HCEC 1CT (cell line): ENCODE measurements around the gene LTA.

Source experiments
- DNase-seq: peaks from one replicate; pipeline ENCODE4 v3.0.0-alpha.2; 2017

Gene LTA

DNA sequence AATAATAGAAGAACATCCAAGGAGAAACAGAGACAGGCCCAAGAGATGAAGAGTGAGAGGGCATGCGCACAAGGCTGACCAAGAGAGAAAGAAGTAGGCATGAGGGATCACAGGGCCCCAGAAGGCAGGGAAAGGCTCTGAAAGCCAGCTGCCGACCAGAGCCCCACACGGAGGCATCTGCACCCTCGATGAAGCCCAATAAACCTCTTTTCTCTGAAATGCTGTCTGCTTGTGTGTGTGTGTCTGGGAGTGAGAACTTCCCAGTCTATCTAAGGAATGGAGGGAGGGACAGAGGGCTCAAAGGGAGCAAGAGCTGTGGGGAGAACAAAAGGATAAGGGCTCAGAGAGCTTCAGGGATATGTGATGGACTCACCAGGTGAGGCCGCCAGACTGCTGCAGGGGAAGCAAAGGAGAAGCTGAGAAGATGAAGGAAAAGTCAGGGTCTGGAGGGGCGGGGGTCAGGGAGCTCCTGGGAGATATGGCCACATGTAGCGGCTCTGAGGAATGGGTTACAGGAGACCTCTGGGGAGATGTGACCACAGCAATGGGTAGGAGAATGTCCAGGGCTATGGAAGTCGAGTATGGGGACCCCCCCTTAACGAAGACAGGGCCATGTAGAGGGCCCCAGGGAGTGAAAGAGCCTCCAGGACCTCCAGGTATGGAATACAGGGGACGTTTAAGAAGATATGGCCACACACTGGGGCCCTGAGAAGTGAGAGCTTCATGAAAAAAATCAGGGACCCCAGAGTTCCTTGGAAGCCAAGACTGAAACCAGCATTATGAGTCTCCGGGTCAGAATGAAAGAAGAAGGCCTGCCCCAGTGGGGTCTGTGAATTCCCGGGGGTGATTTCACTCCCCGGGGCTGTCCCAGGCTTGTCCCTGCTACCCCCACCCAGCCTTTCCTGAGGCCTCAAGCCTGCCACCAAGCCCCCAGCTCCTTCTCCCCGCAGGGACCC lies 2.3 kb downstream of the LTA start:
- no peak for DNase-seq

DNA sequence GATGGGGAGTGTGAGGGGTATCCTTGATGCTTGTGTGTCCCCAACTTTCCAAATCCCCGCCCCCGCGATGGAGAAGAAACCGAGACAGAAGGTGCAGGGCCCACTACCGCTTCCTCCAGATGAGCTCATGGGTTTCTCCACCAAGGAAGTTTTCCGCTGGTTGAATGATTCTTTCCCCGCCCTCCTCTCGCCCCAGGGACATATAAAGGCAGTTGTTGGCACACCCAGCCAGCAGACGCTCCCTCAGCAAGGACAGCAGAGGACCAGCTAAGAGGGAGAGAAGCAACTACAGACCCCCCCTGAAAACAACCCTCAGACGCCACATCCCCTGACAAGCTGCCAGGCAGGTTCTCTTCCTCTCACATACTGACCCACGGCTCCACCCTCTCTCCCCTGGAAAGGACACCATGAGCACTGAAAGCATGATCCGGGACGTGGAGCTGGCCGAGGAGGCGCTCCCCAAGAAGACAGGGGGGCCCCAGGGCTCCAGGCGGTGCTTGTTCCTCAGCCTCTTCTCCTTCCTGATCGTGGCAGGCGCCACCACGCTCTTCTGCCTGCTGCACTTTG lies 3.3 kb downstream of the LTA start, which contains the start of gene TNF:
Gene TNF, plus strand, starts transcription at position 231 of the 567 bp plus-strand sequence. Its CDS starts 177 bp downstream, at position 408.
- no peak for DNase-seq

DNA sequence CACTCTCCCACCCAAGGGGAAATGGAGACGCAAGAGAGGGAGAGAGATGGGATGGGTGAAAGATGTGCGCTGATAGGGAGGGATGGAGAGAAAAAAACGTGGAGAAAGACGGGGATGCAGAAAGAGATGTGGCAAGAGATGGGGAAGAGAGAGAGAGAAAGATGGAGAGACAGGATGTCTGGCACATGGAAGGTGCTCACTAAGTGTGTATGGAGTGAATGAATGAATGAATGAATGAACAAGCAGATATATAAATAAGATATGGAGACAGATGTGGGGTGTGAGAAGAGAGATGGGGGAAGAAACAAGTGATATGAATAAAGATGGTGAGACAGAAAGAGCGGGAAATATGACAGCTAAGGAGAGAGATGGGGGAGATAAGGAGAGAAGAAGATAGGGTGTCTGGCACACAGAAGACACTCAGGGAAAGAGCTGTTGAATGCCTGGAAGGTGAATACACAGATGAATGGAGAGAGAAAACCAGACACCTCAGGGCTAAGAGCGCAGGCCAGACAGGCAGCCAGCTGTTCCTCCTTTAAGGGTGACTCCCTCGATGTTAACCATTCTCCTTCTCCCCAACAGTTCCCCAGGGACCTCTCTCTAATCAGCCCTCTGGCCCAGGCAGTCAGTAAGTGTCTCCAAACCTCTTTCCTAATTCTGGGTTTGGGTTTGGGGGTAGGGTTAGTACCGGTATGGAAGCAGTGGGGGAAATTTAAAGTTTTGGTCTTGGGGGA lies 4.0 kb downstream of the LTA start:
- DNase-seq = no peak

DNA sequence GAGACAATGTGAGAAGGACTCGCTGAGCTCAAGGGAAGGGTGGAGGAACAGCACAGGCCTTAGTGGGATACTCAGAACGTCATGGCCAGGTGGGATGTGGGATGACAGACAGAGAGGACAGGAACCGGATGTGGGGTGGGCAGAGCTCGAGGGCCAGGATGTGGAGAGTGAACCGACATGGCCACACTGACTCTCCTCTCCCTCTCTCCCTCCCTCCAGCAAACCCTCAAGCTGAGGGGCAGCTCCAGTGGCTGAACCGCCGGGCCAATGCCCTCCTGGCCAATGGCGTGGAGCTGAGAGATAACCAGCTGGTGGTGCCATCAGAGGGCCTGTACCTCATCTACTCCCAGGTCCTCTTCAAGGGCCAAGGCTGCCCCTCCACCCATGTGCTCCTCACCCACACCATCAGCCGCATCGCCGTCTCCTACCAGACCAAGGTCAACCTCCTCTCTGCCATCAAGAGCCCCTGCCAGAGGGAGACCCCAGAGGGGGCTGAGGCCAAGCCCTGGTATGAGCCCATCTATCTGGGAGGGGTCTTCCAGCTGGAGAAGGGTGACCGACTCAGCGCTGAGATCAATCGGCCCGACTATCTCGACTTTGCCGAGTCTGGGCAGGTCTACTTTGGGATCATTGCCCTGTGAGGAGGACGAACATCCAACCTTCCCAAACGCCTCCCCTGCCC lies 4.9 kb downstream of the LTA start:
- DNase-seq = no peak

DNA sequence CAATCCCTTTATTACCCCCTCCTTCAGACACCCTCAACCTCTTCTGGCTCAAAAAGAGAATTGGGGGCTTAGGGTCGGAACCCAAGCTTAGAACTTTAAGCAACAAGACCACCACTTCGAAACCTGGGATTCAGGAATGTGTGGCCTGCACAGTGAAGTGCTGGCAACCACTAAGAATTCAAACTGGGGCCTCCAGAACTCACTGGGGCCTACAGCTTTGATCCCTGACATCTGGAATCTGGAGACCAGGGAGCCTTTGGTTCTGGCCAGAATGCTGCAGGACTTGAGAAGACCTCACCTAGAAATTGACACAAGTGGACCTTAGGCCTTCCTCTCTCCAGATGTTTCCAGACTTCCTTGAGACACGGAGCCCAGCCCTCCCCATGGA lies 5.5 kb downstream of the LTA start:
- DNase-seq = no peak

DNA sequence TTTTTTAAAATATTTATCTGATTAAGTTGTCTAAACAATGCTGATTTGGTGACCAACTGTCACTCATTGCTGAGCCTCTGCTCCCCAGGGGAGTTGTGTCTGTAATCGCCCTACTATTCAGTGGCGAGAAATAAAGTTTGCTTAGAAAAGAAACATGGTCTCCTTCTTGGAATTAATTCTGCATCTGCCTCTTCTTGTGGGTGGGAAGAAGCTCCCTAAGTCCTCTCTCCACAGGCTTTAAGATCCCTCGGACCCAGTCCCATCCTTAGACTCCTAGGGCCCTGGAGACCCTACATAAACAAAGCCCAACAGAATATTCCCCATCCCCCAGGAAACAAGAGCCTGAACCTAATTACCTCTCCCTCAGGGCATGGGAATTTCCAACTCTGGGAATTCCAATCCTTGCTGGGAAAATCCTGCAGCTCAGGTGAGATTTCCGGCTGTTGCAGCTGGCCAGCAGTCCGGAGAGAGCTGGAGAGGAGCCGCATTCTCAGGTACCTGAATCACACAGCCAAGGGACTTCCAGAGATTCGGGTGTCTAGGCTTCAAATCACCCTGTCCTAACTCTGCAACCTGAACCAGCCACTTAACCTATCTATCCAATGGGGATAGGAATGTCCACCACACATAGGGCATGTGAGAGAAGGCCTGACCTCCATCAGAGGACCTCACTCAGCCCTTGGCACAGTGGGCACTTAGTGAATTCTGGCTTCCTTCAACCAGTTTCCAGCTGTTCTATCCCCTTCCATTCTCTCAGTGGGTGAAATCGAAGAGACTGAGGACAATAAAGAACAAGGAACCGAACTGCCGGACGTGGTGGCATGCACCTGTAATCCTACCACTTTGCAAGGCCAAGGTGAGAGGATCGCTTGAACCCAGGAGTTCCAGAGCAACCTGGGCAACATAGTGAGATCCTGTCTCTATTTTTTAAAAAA lies 6.4 kb downstream of the LTA start:
- no peak for DNase-seq

DNA sequence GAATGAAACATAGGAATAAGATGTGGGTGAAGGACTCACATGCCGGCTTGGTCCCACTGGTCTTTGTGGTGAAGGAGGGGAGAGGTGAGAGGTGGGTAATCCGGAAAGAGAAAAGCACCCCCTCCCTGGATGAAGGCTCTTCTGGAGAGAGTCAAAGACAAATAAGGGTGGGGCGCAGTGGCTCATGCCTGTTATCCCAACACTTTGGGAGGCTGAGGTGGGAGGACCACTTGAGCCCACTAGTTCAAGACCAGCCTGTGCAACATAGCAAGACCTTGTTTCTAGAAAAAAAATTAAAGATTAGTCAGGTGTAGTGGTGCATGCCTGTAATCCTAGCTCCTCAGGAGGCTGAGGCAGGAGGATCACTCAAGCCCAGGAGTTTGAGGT lies 7.0 kb downstream of the LTA start:
- DNase-seq = no peak

DNA sequence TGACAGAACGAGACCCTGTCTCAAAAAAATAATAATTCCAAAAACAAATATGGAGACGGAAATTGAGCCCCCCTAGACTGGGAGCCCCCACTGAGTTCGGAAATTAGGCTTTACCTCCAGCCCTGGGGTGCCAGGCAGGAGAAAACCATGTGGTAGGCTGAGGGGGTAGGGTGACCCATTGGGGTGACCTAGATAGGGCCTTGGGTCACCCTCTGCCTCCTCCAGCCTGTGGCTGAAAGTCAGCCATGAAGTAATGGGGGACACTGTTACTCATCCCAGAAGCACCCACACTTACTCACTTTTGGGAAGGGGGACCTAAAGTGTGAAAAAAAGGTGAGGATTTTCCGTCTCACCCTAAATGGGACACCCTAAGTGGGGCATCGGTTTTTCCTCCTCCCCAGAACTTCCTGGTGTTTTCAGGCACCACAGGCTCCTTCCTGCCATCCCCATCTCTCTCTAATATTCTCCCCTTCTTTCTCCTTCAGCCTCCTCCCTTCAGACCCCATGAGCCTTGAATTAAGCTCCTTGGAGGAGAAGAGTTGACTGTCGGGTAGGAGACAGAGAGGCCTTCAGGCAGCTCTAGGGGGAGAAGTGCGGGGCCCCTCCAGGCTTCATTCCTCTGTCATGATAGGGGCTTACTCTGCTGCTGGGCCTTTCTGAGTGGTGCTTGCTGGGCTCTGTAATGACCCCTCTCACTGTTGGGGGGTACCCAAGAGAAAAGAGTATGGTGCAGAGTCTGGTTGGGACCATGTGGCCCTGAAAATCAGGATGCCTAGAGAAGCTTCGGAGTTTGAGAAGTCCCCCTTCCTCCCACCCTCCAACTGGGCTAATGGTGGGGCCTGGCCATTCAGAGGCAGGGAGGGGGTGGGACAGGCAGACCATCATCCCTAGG lies 7.7 kb downstream of the LTA start:
- DNase-seq = no peak

DNA sequence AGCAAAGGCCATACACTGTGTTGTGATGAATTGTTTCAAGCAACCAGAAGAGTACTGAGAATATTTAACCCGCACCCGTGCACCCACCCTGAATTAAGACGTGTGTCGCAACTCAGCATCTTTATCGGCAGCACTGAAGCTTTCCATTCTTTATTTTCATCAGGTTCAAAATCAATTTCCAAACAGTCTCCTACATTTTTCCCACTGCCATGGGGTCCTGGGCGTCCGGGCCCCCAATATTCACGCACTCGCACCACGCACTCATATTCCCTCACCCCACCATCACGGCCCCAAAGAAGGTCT lies 8.3 kb downstream of the LTA start:
- DNase-seq = no peak

DNA sequence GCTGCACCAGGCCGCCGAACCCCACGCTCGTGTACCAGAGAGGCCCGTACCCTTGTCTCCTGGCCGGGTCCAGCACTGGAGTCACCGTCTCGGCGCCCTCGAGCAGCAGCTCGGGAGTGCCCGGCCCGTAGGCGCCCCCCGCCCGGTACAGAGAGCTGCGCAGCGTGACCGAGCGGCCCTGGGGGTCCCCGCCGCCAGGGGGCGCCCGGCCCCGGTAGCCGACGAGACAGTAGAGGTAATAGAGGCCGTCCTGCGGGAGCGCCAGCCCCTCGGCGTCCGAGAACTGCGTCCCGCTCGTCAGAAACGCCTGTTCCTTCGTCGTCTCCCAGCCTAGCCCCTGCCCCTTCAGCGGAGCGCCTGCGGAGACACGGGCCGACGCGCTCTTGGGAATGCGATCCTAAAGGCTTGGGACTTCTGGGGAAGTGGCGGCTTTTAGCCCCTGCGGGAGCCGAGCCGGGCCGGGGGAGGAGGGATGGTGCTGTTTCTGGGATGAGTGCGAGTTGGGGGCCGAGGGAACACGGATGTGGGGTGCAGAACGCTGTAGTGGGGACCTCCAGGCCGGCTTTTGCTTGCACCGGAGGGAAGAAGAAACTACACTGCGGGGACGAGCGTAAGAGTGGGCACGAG lies 8.8 kb downstream of the LTA start:
- peak; percentile 71 for DNase-seq

DNA sequence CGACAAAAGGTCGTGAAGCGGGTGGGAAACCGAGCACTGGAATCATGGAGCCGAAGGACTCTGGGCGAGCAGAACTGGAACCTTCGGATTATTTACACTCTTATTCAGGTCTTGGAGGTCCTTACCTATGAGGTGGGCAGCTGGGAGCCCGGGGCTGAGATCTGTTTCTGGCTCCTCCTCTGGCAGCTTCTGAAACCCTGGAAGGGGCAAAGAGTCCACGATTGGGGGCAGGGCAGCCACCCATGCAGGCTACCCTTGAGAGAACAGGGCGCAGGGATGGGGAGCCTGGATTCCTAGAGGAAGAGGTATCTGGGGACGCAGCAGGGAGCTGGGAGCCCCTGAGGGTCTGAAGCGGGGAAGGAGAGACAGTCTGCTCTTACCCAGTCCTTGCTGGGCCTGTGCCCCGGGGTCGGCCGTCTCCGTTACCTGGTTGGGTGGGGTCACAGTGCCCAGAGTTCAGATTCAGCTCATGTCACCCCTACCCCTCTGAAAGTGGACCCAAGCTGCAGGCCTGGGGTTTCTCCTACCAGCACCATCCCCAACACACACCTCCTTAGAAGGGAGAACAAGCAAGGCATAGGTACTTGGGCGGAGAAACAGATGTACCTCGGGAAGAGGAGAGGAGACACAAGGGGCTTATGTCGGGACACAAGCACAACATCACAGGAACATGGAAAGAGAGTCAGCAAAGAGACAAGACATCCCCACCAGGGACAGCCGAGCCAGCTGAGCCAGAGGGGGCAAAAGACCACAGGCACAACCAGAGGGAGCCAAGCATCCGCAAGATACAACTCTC lies 9.5 kb downstream of the LTA start:
- DNase-seq = no peak

DNA sequence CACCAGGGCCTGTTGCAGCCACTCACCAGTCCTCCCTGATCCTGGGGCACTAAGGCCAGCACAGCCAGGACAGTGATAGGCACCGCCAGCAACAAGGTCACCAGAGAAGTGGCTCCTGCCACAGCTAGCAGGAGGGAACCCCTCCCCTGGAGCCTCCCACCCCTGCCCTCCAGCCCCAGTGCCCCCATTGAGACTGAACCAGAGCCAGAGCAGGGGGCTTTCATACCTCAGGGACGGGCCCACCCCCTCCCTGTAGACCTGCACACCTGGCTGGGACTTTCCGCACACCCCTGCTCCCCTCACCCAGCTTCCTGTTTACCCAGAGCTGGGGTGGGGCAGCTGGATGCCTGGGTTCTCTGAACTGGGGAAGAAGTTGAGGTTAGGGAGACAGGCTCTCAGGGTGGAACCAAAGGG lies 10.1 kb downstream of the LTA start, which contains the start of gene LTB:
Gene LTB, minus strand, starts transcription at position 195 of the 414 bp plus-strand sequence. Its CDS starts 7 bp downstream, at position 188.
- DNase-seq = no peak

DNA sequence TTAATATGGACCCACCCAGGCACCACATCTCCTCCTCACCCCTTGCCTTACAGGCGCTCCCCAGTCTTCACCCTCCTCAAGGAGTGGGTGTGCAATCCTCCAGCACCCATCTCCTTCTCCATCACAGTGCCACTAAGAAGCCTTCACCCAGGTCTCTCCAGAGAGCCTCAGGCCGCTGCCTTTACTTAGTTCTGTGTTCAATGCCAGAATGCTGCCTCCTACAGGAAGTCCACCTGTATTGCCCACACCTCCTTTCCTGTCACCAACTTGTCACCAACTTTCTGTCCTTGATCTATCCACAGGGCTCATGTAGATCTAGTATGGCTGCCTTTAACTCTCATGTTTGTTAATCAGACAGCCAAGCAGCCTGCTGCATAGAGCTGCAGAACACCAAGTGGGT lies 13.4 kb downstream of the LTA start:
- peak; percentile 14 for DNase-seq

DNA sequence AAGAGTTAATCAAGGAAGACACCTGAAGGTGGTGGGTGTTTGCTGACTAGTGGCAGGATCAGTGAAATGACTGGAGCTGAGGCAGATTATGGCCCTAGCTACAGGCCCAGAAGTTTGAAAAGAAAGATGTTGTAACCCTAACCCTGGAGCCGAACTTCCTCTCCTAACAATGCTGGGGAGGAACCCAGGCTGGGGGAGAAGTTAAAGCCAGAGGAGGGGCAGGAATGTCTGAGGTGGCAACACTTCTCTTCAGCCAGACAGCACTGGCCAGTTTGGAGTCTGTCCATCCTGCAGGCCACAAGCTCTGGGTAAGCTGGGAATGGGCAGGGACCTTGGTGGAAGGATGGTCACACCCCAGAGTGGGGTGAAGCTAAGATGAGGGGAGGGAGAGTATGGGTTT lies 13.9 kb downstream of the LTA start, which contains the start of gene LST1:
Gene LST1, plus strand, starts transcription at position 270 of the 400 bp plus-strand sequence. CDS start 1,023 bp downstream, outside the sequence.
- no peak for DNase-seq

DNA sequence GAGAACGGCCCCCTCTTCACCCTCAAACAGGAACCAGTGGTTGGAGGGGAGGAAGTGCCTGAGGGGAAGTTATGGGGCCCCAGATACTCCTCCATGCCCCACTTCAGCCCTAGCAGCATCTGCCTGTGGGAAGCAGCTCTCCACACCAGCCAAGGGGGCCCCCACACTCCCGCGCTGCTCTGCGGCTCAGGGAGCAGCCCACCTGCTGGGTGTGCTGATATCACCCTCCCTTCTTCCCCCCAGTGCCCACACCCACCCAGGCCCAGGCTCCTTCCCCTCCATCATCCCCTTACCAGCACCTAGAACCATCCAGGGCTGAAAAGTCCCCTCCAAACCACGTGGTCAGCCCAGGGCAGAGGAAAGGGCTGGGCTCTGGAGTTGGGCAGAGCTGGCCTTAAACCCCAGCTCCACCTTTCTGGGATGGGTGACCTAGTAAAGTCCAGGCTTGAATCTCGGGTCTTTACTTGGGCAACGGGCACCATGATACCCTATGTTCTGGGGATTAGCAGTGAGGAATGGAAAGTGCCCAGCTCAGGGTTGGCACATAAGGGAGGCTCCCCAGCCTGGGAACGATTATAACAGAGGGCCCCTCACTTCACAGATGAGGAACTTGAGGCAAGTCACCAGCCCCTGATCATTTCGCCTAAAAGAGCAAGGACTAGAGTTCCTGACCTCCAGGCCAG lies 14.7 kb downstream of the LTA start:
- no peak for DNase-seq

DNA sequence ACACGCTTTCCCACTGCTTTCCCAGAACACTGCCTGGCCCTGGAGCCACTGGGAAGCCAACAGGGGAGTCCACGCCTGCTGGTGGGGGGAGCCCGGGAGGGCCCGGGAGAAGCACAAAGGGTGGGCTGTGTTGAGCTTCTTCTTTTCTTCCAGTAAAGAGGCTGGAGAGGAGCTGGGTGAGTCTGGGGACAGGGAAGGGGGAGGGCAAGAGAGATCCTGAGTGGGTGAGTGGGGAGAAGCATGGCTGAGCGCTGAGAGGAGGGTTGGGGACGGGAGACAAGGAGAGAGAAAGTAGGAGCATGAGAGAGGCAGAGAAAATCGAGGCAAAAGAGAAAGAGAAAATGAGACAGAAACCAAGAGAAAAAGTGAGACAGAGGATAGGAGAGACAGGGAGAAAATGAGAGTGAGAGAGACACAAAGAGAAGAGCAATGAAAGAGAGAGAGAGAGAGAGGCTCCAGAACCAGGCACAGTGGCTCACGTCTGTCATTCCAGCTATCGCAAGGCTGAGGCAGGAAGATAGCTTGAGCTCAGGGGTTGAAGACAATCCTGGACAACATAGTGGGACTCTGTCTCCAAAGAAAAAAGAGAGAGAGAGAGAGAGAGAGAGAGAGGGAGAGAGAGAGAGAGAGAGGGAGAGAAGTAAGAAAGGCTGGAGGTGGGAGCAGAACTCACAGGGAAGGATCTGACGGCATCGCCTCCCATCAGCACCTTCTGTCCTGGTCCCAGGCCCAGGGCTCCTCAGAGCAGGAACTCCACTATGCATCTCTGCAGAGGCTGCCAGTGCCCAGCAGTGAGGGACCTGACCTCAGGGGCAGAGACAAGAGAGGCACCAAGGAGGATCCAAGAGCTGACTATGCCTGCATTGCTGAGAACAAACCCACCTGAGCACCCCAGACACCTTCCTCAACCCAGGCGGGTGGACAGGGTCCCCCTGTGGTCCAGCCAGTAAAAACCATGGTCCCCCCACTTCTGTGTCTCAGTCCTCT lies 16.0 kb downstream of the LTA start:
- DNase-seq = no peak

DNA sequence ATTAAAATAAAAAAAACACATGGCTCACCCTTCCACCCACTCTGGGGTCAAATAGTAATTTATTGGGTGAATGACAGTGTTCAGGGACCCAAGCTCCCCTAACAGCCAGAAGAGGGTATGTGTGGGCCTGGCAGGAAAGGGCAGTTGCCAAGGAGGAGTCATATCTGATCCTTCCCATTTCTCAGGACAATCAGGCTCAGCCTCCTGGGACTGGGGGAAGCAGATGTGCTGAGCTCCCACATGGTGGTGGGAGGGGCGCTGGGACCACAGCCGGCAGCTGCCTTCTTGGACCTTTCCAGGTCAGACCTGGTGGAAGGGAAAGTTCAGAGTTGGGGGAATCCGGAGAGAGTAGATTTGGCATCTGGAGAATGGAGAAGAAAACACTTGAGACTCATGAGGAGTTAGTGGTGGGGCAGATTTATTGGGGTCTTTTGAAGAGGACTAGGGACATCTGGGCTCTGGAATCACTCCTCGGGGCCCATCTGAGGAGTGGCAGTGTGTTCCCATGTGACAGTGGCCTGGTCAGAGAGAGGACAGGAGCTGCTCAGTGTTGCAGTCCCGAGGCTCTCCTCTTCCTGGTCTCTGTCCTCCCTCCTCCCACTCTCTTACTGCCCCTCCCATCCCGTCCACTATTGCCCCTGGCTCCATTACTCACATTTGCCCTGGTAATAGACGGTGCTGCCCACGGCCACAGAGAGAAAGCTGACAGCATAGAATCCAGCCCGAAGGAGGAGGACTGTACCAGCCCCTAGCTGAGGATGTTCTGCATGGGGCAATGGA lies 17.0 kb downstream of the LTA start:
- DNase-seq = no peak
